ENCODE measurements around the gene OCA2.

Gene OCA2

GRCh38 chr15:28112962-28113361 is 13.8 kb upstream of the OCA2 start:
- H3K18ac ChIP-seq (ENCODE audit: low read length), result no peak overlapping the region
- peaks cover 9% of the 10 kb centered on the region for H3K9me3 ChIP-seq (ENCODE audit: insufficient read depth, low read depth, low read length)
- H3K36me3 ChIP-seq (ENCODE audit: control insufficient read depth in 1 of 2, insufficient read depth in 2 of 2, low read length in 2 of 2), result peaks cover 51 to 55% of the 10 kb centered on the region in 2 experiments

DNA sequence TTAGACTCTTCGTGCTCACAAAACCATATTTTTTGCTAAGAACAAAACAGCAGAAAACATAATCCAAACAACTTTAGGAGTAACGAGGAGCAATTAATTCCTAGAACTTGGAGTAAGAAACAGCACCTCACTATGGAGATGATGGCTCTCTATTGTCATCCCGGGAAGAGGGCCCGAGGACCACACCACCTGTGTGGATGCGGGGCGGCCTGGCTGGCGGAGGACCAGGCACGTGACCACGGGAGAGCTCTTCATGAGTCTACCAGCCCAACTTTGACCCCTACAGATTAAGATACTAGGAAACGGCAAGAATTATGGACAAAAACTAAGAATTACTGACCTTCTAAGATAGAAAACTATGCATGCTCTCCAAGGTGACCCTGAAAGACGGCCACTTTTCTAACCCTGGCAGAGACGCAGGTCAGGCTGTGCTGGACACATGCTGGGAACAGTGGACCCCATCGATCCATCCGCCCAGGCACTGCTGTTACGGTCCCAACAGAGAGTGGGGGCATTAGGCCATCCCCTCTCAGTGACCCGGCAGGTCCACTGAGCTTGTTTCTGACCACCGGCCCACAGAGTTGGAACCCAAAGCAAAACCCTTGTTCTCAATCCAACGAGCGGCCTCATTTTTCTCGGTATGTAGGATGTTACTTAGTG is 13.1 kb upstream of the OCA2 start:
- Histone ChIP-seq H3K9ac (ENCODE audit: low read length) (no peak overlapping the region), H3K27me3 (ENCODE audit: insufficient read depth, low read length) (peaks cover 5% of the 10 kb centered on the region), H2BK120ac (ENCODE audit: insufficient read depth, low read length, poor library complexity) (no peak overlapping the region), H4K8ac (ENCODE audit: low read depth, low read length) (no peak overlapping the region), H3K27ac (ENCODE audit: low read depth, low read length) (no peak overlapping the region), H3K4me2 (ENCODE audit: low read length) (no peak overlapping the region), H3K9me3 (ENCODE audit: insufficient read depth, low read depth, low read length) (peaks cover 7% of the 10 kb centered on the region), H3K14ac (ENCODE audit: low read length) (no peak overlapping the region), H2BK12ac (ENCODE audit: low read length) (no peak overlapping the region), H3K36me3 (ENCODE audit: control insufficient read depth in 1 of 2, insufficient read depth in 2 of 2, low read length in 2 of 2) (peaks cover 45 to 49% of the 10 kb centered on the region in 2 experiments), H3K4me3 (ENCODE audit: low read depth, low read length) (no peak overlapping the region), H3K4ac (ENCODE audit: low read depth, low read length) (no peak overlapping the region), H3K79me2 (ENCODE audit: control insufficient read depth, insufficient read depth, low read length, poor library complexity) (no peaks in the 10 kb centered on the region), H3K79me1 (ENCODE audit: low read length) (no peaks in the 10 kb centered on the region), H3K23ac (ENCODE audit: low read length) (no peak overlapping the region), H2AFZ (ENCODE audit: insufficient read depth, low read length, poor library complexity) (no peak overlapping the region), H4K91ac (ENCODE audit: low read depth, low read length) (no peak overlapping the region), H2BK5ac (ENCODE audit: low read depth, low read length, poor library complexity) (no peak overlapping the region), H3K18ac (ENCODE audit: low read length) (no peak overlapping the region), H4K12ac (ENCODE audit: low read depth, low read length) (no peak overlapping the region), H3K4me1 (ENCODE audit: control insufficient read depth in 1 of 2, insufficient read depth in 2 of 2, low read length in 2 of 2) (peaks cover 0 to under 1% of the 10 kb centered on the region in 2 experiments), H2AK5ac (ENCODE audit: low read length) (no peak overlapping the region)
- DNase-seq, result no peak
- no CpG with 5 or more reads among the region's 20 CpGs for WGBS (ENCODE audit: extremely low coverage, insufficient coverage, insufficient read length)

More at GRCh38 chr15:28112962-28113361, 13.8 kb upstream of the OCA2 start:
- no peaks in the 10 kb centered on the region for H3K79me2 ChIP-seq (ENCODE audit: control insufficient read depth, insufficient read depth, low read length, poor library complexity)
- H2AK5ac ChIP-seq (ENCODE audit: low read length), result no peak overlapping the region
- H3K23ac ChIP-seq (ENCODE audit: low read length), result no peak overlapping the region
- no peak overlapping the region for H2BK12ac ChIP-seq (ENCODE audit: low read length)
- no peak overlapping the region for H3K4me2 ChIP-seq (ENCODE audit: low read length)
- no peak overlapping the region for H3K14ac ChIP-seq (ENCODE audit: low read length)
- DNase-seq, result no peak
- H3K27me3 ChIP-seq (ENCODE audit: insufficient read depth, low read length), result no peaks in the 10 kb centered on the region
- no peak overlapping the region for H2AFZ ChIP-seq (ENCODE audit: insufficient read depth, low read length, poor library complexity)
- no peak overlapping the region for H3K9ac ChIP-seq (ENCODE audit: low read length)
- no peaks in the 10 kb centered on the region for H3K4me1 ChIP-seq (ENCODE audit: control insufficient read depth in 1 of 2, insufficient read depth in 2 of 2, low read length in 2 of 2)
- no peaks in the 10 kb centered on the region for H3K79me1 ChIP-seq (ENCODE audit: low read length)
- no peak overlapping the region for H2BK120ac ChIP-seq (ENCODE audit: insufficient read depth, low read length, poor library complexity)
- H2BK5ac ChIP-seq (ENCODE audit: low read depth, low read length, poor library complexity), result no peak overlapping the region
- no peak overlapping the region for H3K4me3 ChIP-seq (ENCODE audit: low read depth, low read length)
- no peak overlapping the region for H3K4ac ChIP-seq (ENCODE audit: low read depth, low read length)
- no peak overlapping the region for H4K91ac ChIP-seq (ENCODE audit: low read depth, low read length)
- H3K27ac ChIP-seq (ENCODE audit: low read depth, low read length), result no peak overlapping the region
- no peak overlapping the region for H4K12ac ChIP-seq (ENCODE audit: low read depth, low read length)
- WGBS (ENCODE audit: extremely low coverage, insufficient coverage, insufficient read length), result no CpG with 5 or more reads among the region's 26 CpGs
- H4K8ac ChIP-seq (ENCODE audit: low read depth, low read length), result no peak overlapping the region

DNA sequence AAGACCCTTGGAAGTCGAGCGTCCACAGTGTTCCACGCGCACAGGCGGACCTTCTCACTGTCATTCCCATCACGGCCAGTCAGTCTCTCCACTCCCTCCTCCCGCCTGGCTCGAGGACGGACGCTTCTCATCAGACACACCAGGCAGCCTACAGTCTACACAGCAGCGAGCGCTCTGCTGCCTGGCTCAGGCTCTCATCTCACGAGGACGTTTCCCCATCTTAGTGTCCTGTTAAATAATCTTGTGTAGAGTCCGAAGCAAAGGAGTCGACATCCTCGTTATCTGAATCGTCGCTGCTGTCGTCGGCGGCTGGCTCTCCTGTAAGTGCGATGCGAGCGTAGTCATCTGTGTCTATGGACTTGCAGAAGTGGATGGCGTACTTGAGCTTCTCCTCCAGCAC is 12.4 kb upstream of the OCA2 start:
- peaks cover 3 to 8% of the 10 kb centered on the region in 2 experiments for H3K4me1 ChIP-seq (ENCODE audit: control insufficient read depth in 1 of 2, insufficient read depth in 2 of 2, low read length in 2 of 2)
- H3K14ac ChIP-seq (ENCODE audit: low read length), result no peak overlapping the region
- no peak overlapping the region for H4K8ac ChIP-seq (ENCODE audit: low read depth, low read length)
- H3K79me1 ChIP-seq (ENCODE audit: low read length), result no peaks in the 10 kb centered on the region
- H4K91ac ChIP-seq (ENCODE audit: low read depth, low read length), result no peak overlapping the region
- peak overlapping the region; percentile 11 for H3K4me3 ChIP-seq (ENCODE audit: low read depth, low read length)
- H3K9me3 ChIP-seq (ENCODE audit: insufficient read depth, low read depth, low read length), result peaks cover 6% of the 10 kb centered on the region
- WGBS (ENCODE audit: extremely low coverage, insufficient coverage, insufficient read length), result no CpG with 5 or more reads among the region's 26 CpGs
- H3K23ac ChIP-seq (ENCODE audit: low read length), result no peak overlapping the region
- H4K12ac ChIP-seq (ENCODE audit: low read depth, low read length), result no peak overlapping the region
- no peak overlapping the region for H2AK5ac ChIP-seq (ENCODE audit: low read length)
- no peak overlapping the region for H2BK120ac ChIP-seq (ENCODE audit: insufficient read depth, low read length, poor library complexity)
- no peak overlapping the region for H2BK12ac ChIP-seq (ENCODE audit: low read length)
- H3K36me3 ChIP-seq (ENCODE audit: control insufficient read depth in 1 of 2, insufficient read depth in 2 of 2, low read length in 2 of 2), result peaks cover 38 to 43% of the 10 kb centered on the region in 2 experiments
- H3K4me2 ChIP-seq (ENCODE audit: low read length), result no peak overlapping the region
- H3K9ac ChIP-seq (ENCODE audit: low read length), result no peak overlapping the region
- peaks cover 12% of the 10 kb centered on the region for H3K27me3 ChIP-seq (ENCODE audit: insufficient read depth, low read length)
- no peaks in the 10 kb centered on the region for H3K79me2 ChIP-seq (ENCODE audit: control insufficient read depth, insufficient read depth, low read length, poor library complexity)
- no peak for DNase-seq
- H2AFZ ChIP-seq (ENCODE audit: insufficient read depth, low read length, poor library complexity), result no peak overlapping the region
- H2BK5ac ChIP-seq (ENCODE audit: low read depth, low read length, poor library complexity), result no peak overlapping the region
- H3K27ac ChIP-seq (ENCODE audit: low read depth, low read length), result no peak overlapping the region
- H3K18ac ChIP-seq (ENCODE audit: low read length), result no peak overlapping the region
- no peak overlapping the region for H3K4ac ChIP-seq (ENCODE audit: low read depth, low read length)

- H3K79me2 ChIP-seq (ENCODE audit: control insufficient read depth, insufficient read depth, low read length, poor library complexity), result no peaks in the 10 kb centered on the region
- H3K9me3 ChIP-seq (ENCODE audit: insufficient read depth, low read depth, low read length), result peaks cover 13% of the 10 kb centered on the region
Measured at GRCh38 chr15:28110481-28110881, 11.4 kb upstream of the OCA2 start.

More at GRCh38 chr15:28110481-28110881, 11.4 kb upstream of the OCA2 start:
- Histone ChIP-seq H3K14ac (ENCODE audit: low read length) (no peak overlapping the region), H2AFZ (ENCODE audit: insufficient read depth, low read length, poor library complexity) (no peak overlapping the region), H3K4me3 (ENCODE audit: low read depth, low read length) (no peak overlapping the region), H2BK12ac (ENCODE audit: low read length) (no peak overlapping the region), H3K4me2 (ENCODE audit: low read length) (no peak overlapping the region), H3K36me3 (ENCODE audit: control insufficient read depth in 1 of 2, insufficient read depth in 2 of 2, low read length in 2 of 2) (peaks cover 32 to 38% of the 10 kb centered on the region in 2 experiments), H4K8ac (ENCODE audit: low read depth, low read length) (no peak overlapping the region), H2BK5ac (ENCODE audit: low read depth, low read length, poor library complexity) (no peak overlapping the region), H4K12ac (ENCODE audit: low read depth, low read length) (no peak overlapping the region), H3K18ac (ENCODE audit: low read length) (no peak overlapping the region), H3K4me1 (ENCODE audit: control insufficient read depth in 1 of 2, insufficient read depth in 2 of 2, low read length in 2 of 2) (peaks cover 6 to 10% of the 10 kb centered on the region in 2 experiments), H3K27me3 (ENCODE audit: insufficient read depth, low read length) (peaks cover 21% of the 10 kb centered on the region), H2AK5ac (ENCODE audit: low read length) (no peak overlapping the region), H3K4ac (ENCODE audit: low read depth, low read length) (no peak overlapping the region), H4K91ac (ENCODE audit: low read depth, low read length) (no peak overlapping the region), H3K23ac (ENCODE audit: low read length) (no peak overlapping the region), H3K79me1 (ENCODE audit: low read length) (no peaks in the 10 kb centered on the region), H3K9ac (ENCODE audit: low read length) (no peak overlapping the region), H3K27ac (ENCODE audit: low read depth, low read length) (no peak overlapping the region), H2BK120ac (ENCODE audit: insufficient read depth, low read length, poor library complexity) (no peak overlapping the region)
- WGBS (ENCODE audit: extremely low coverage, insufficient coverage, insufficient read length), result no CpG with 5 or more reads among the region's 7 CpGs
- DNase-seq, result no peak

Data from trophoblast cell (in vitro differentiated cells and primary cell).